ENCODE data around the gene NAV1.
A peak's percentile ranks its signal among the peaks of the same experiment; 100 is the strongest.
"Not testable (repeated sequence)": the region's sequence is repeated elsewhere in the genome, so short reads cannot be mapped to it uniquely, and the experiment has no call there.

The NAV1 gene

GRCh38 chr1:201517631-201518030 is 21.3 kb upstream of the NAV1 start:
- H3K36me3 ChIP-seq = no peaks in the 10 kb centered on the region
- no peak for TF ChIP-seq Cebpa-rat (IDR thresholded peaks at IDR 0.05)
- H3K4me1 ChIP-seq = peaks cover 3% of the 10 kb centered on the region; the same call in 1 of the 2 replicates
- no peak overlapping the region for H3K9ac ChIP-seq
- H4K20me1 ChIP-seq = no peaks in the 10 kb centered on the region
- no peak overlapping the region for H3K27ac ChIP-seq
- no peaks in the 10 kb centered on the region for H3K27me3 ChIP-seq
- H3K9me3 ChIP-seq = no peaks in the 10 kb centered on the region
- no peak overlapping the region for H3K4me2 ChIP-seq
- H3K4me3 ChIP-seq = no peak overlapping the region

GRCh38 chr1:201518071-201518470 is 20.9 kb upstream of the NAV1 start:
- TF ChIP-seq Cebpa-rat (IDR thresholded peaks at IDR 0.05) = no peak
- H3K36me3 ChIP-seq = no peaks in the 10 kb centered on the region
- peaks cover 4% of the 10 kb centered on the region; the same call in 1 of the 2 replicates for H3K9me3 ChIP-seq
- H3K27ac ChIP-seq = no peak overlapping the region
- no peak overlapping the region for H3K4me2 ChIP-seq
- no peaks in the 10 kb centered on the region for H4K20me1 ChIP-seq
- no peaks in the 10 kb centered on the region for H3K4me1 ChIP-seq
- no peaks in the 10 kb centered on the region for H3K27me3 ChIP-seq
- no peak overlapping the region for H3K9ac ChIP-seq
- H3K4me3 ChIP-seq = no peak overlapping the region

- H3K9ac ChIP-seq, H4K20me1 ChIP-seq, H3K27ac ChIP-seq, H3K27me3 ChIP-seq, H3K36me3 ChIP-seq, H3K4me2 ChIP-seq, H3K4me1 ChIP-seq, H3K4me3 ChIP-seq: not testable (repeated sequence)
- H3K9me3 ChIP-seq = peaks cover 21% of the 10 kb centered on the region
Observed at GRCh38 chr1:201520046-201520575, 18.8 kb upstream of the NAV1 start.

- Histone ChIP-seq H3K4me2 (no peak overlapping the region), H3K9ac (no peak overlapping the region), H3K9me3 (peaks cover 21% of the 10 kb centered on the region), H3K36me3 (no peaks in the 10 kb centered on the region; the same call in 1 of the 2 replicates), H4K20me1 (no peaks in the 10 kb centered on the region), H3K4me3 (no peak overlapping the region), H3K4me1 (peaks cover 16% of the 10 kb centered on the region), H3K27ac (no peak overlapping the region), H3K27me3 (no peaks in the 10 kb centered on the region)
- TF ChIP-seq Cebpa-rat (IDR thresholded peaks at IDR 0.05) = no peak
Observed at GRCh38 chr1:201525193-201525778, 13.6 kb upstream of the NAV1 start.

GRCh38 chr1:201527879-201528278 is 11.0 kb upstream of the NAV1 start:
- peaks cover 42% of the 10 kb centered on the region for H3K4me1 ChIP-seq
- no peak for TF ChIP-seq Cebpa-rat (IDR thresholded peaks at IDR 0.05)

GRCh38 chr1:201528631-201529252 is 10.2 kb upstream of the NAV1 start:
- H3K36me3 ChIP-seq = no peaks in the 10 kb centered on the region; the same call in 1 of the 2 replicates

More at GRCh38 chr1:201527879-201528278, 11.0 kb upstream of the NAV1 start:
- H3K27ac ChIP-seq = no peak overlapping the region
- no peak overlapping the region for H3K4me2 ChIP-seq
- no peak overlapping the region for H3K9ac ChIP-seq
- no peaks in the 10 kb centered on the region for H4K20me1 ChIP-seq
- H3K4me3 ChIP-seq = no peak overlapping the region
- no peaks in the 10 kb centered on the region for H3K27me3 ChIP-seq
- no peaks in the 10 kb centered on the region; the same call in 1 of the 2 replicates for H3K36me3 ChIP-seq
- peaks cover 19% of the 10 kb centered on the region for H3K9me3 ChIP-seq

GRCh38 chr1:201530741-201531531 is 8.0 kb upstream of the NAV1 start:
- Histone ChIP-seq H3K9ac (peak overlapping the region; percentile 66), H3K27me3 (no peaks in the 10 kb centered on the region), H3K36me3 (no peaks in the 10 kb centered on the region), H3K4me2 (peak overlapping the region; percentile 86), H4K20me1 (no peaks in the 10 kb centered on the region), H3K9me3 (no peaks in the 10 kb centered on the region), H3K4me1 (peaks cover 72% of the 10 kb centered on the region), H3K27ac (peak overlapping the region; percentile 75), H3K4me3 (peak overlapping the region; percentile 39; the same call in 1 of the 2 replicates)
- TF ChIP-seq Cebpa-rat (IDR thresholded peaks at IDR 0.05) = no peak

More at GRCh38 chr1:201528631-201529252, 10.2 kb upstream of the NAV1 start:
- no peak overlapping the region for H3K9ac ChIP-seq
- peaks cover 51% of the 10 kb centered on the region for H3K4me1 ChIP-seq
- no peak overlapping the region for H3K4me3 ChIP-seq
- peaks cover 12% of the 10 kb centered on the region for H3K9me3 ChIP-seq
- H3K27me3 ChIP-seq = no peaks in the 10 kb centered on the region
- no peaks in the 10 kb centered on the region for H4K20me1 ChIP-seq
- H3K27ac ChIP-seq = no peak overlapping the region
- H3K4me2 ChIP-seq = peak overlapping the region; percentile 26; the same call in 1 of the 2 replicates
- TF ChIP-seq Cebpa-rat (IDR thresholded peaks at IDR 0.05) = no peak

- no peak for TF ChIP-seq Cebpa-rat (IDR thresholded peaks at IDR 0.05)
- Histone ChIP-seq H3K4me1 (peaks cover 81% of the 10 kb centered on the region), H3K36me3 (no peaks in the 10 kb centered on the region), H3K27me3 (no peaks in the 10 kb centered on the region), H3K9ac (peak overlapping the region; percentile 66), H3K4me2 (peak overlapping the region; percentile 86), H3K4me3 (peak overlapping the region; percentile 39; the same call in 1 of the 2 replicates), H3K9me3 (no peaks in the 10 kb centered on the region), H3K27ac (peak overlapping the region; percentile 75), H4K20me1 (no peaks in the 10 kb centered on the region)
Observed at GRCh38 chr1:201531551-201532425, 7.1 kb upstream of the NAV1 start.

GRCh38 chr1:201533836-201534235 is 5.1 kb upstream of the NAV1 start:
- TF ChIP-seq Cebpa-rat (IDR thresholded peaks at IDR 0.05) = no peak
- Histone ChIP-seq H3K9me3 (no peaks in the 10 kb centered on the region), H4K20me1 (no peaks in the 10 kb centered on the region), H3K4me3 (no peak overlapping the region), H3K9ac (no peak overlapping the region), H3K36me3 (no peaks in the 10 kb centered on the region), H3K27me3 (peaks cover 18% of the 10 kb centered on the region), H3K4me1 (peaks cover 88% of the 10 kb centered on the region), H3K27ac (no peak overlapping the region), H3K4me2 (no peak overlapping the region)
